Measurements from ENCODE around the gene NKAIN4.

Gene NKAIN4

GRCh38 chr20:63273059-63273579 is 18.9 kb upstream of the NKAIN4 start:
- DNase-seq: no peak

DNA sequence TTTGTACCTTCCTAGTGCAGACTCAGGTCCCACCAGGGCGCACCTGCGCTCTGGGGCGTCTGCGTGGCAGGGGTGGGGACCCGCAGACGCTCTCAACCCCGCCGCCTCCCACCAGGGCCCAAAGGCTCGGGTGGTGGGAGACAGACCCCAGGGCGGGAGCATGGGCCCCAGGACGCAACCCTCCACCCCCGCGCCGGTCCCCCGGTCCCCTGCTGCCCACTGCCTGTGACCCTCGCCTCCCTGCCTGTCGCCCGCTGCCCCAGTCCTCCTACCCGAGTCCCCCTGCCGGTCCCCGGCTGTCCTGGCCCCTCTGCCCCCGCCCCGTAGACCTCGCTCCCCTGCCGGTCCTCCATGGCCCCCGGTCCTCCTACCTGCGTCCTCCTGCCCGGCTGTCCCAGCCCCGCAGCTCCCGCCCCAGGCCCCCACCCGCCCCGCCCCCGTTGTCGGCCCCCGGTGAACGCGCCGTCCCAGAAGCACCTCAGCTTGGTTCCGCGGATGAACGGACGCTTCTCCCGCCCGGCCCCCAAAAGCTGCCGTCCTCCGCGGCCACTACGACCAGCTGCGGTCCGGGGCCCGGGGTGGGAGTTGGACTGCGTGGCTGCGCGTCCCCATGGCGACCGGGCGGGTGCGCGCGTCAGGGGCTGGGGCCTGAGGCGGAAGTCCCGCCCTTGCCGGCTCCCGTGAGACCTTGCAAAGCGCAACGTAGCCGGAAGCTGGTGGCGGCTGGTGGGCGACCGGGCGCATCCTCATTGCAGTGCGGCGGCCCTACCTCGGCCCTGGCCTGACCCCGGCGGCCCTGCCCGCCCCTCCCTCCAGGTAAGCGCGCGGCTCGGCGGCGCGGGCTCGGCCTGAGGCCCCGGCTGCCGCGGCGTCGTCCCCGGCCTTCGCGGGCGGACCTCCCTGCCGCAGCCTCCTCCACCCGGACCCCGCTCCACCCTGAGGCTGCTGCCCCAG is 18.1 kb upstream of the NKAIN4 start, which contains the start of gene ARFGAP1:
Gene ARFGAP1 (plus strand): TSS at position 709 of the 954 bp plus-strand sequence. CDS start 2,768 bp downstream, outside the sequence.
- peak; percentile 79 for DNase-seq

GRCh38 chr20:63270606-63271325 is 16.5 kb upstream of the NKAIN4 start:
- no peak for DNase-seq

GRCh38 chr20:63269724-63270123 is 15.5 kb upstream of the NKAIN4 start:
- DNase-seq: no peak

DNA sequence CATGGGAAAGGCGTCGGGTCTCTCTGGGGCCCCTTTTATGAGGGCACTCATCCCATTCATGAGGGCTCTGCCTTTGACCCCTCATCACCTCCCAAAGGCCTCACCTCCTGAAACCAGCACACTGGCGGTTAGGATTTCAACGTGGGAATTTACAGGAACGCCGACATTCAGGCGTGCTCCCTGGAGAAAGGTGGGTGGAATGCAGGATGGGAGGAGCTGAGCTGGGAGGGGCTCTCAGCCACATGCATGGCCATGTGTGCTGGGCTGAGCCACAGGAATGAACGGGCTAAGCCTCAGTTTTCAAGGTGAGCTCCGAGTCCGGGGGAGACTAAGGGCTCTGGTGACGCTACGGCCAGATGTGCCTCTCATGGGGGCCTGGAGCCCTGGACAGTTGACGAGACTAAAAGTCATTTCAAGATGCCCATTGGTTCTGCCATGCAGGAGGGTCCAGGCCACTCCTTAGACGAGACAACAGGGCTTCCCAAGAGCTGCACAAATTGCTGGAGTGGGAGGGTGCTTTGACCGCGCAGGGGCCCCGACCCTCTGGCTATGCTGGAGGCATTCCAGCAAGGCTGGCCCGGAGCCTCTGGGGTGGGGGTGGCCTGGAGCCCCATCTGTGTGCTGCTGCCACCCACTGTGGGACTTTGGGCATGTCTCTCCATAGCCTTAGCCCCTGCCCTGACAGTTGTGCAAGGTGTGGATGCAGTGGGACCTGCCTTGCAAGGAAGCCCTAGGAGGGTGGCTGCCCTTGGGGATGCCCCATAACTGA is 14.6 kb upstream of the NKAIN4 start:
- no peak for DNase-seq

- DNase-seq: no peak
These were observed 14.0 kb upstream of the NKAIN4 start for GRCh38 chr20:63268256-63268655.

- no peak for DNase-seq
These were observed 13.4 kb upstream of the NKAIN4 start for GRCh38 chr20:63267691-63268090.

GRCh38 chr20:63265891-63266515 is 11.7 kb upstream of the NKAIN4 start:
- DNase-seq: no peak

- no peak for DNase-seq
These were observed 10.3 kb upstream of the NKAIN4 start for GRCh38 chr20:63264519-63264918.

DNA sequence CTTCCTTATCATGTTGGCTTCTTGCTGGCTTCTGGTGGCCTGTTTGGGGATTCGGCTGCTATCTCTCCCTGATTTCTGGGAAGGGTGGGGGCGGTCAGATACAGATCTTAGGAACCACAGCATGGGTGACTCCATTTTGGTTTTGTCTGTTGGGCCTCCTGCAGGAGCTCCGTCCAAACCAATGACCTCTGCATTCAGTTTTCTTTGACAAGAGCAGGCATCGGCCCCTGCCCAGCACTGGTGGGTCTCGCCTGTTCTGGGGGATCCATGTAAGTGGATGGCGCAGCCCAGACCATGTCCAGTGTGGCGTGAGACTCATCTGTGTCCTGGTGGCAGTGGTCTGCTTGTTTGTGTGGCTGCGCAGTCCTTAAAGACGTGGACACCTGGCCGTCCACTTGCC is 9.7 kb upstream of the NKAIN4 start:
- DNase-seq: no peak

DNA sequence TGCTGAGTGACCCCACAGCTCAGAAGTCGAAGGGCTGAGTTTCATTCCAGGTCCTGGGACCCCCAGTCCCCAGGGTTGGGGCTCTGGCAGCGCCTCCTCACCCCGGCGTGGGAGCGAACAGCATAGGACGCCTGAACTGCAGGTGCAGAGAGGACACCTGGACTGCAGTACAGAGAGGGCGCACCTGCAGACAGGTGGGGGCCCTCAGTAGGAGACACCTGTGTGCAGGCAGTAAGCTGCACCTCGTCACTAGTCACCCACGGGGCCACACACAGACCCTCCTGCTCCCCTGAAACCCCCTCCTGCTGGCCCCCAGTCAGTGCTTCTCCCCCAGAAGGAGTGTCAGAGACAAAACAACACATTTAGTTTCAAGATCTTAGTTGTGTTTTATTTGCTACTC is 8.6 kb upstream of the NKAIN4 start:
- no peak for DNase-seq

GRCh38 chr20:63261795-63262528 is 7.7 kb upstream of the NKAIN4 start:
- DNase-seq: no peak

DNA sequence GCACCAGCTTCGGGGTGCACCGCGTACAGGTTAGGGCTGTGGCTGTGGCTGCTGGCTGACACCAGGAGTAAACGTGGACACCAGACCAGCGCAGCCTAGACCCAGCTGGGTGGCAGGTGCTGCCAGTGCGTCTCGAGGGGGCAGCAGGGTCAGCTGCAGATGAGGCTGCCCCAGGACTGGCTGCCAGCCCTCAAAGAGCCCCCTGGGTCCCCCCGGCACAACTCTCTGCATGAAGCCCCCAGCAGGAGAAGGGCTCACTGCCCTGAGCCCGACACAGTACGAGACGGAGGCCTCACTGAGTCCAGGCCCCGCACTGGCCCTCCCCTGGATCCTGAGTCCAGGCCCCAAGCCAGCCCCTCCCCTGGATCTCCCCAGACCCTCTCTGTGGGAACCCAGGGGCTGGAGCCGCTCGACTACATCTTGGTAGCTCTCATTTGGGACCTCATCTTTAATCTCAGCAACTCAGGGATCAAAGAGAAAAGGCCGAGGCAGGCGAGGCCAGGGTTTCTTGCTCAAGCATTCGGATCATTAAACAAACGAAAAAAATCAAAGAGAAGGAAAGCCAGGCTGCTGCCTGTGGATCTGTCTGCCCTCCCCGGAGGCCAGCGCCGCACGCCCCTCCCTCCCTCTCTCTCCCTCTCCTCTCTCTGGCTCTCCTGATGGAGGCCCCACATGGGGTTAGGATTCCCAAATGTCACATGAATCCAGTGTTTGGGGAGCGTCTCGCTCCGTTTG is 7.0 kb upstream of the NKAIN4 start:
- no peak for DNase-seq

GRCh38 chr20:63260521-63260920 is 6.3 kb upstream of the NKAIN4 start:
- no peak for DNase-seq

DNA sequence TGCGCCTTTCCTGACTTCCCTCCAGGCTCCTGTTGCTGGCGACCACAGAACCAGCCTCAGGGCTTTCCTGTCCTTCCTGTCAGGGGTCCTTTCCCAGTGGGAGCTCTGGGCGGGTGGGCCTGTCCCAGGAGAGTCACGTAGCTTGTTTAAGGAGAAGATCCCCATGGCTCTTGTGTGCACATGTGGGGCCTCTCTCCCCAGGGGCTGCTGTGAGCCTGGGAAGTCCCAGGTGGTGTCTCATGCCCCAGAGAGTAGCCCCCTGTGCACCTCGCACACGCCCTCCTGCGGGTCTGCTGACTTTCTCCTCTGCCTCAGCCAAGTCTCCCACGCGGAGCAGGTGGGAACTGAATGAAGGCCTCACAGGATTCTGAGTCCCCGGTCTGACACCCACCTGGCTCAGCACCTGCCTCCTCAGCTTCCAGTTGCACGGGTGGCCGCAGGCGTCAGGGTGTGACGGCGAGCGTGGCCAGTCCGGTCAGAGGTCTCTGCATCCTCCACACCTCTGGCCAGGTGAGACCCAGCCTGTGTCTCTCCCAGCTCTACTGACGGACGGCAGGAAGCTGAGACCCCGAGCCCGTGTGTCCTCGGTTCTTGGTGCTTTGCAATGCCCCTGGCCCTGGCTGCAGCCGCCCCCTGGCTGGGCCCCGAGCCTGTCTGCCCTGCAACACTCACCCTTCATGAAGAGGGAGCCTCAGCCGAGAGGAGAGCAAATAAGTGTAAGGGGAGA is 5.6 kb upstream of the NKAIN4 start:
- DNase-seq: no peak

DNA sequence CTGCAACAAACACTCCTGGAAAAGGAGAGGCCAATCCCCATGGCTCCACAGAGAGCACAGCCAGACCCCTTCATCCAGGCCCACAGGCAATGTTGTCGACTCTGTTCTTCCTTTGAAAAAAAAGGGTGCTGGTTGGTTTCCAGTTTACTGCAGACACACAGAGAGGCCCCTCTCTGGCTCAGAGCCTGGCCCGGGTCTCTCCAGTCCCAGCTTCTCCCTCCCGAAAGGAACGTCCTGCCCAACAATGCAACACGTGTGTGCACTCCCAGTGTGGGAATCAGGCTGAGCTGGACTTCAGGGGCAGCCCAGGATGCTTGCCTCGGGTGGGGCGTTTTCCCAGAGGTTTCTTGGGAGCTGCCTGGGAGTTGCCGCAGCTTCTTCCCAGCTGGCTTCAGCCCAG is 4.5 kb upstream of the NKAIN4 start:
- DNase-seq: no peak

DNA sequence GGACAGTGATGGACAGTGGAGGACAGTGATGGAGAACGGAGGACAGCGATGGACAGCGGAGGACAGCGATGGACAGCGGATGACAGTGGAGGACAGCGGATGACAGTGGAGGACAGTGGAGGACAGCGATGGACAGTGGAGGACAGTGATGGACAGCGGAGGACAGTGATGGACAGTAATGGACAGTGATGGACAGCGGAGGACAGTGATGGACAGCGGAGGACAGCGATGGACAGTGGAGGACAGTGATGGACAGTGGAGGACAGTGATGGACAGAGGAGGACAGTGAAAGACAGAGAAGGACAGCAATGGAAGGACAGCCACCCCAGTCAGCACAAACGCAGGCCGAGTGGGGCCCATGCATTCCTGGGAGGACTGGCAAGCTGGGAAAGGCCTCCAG is 3.4 kb upstream of the NKAIN4 start:
- no peak for DNase-seq

GRCh38 chr20:63256954-63257353 is 2.7 kb upstream of the NKAIN4 start:
- no peak for DNase-seq

DNA sequence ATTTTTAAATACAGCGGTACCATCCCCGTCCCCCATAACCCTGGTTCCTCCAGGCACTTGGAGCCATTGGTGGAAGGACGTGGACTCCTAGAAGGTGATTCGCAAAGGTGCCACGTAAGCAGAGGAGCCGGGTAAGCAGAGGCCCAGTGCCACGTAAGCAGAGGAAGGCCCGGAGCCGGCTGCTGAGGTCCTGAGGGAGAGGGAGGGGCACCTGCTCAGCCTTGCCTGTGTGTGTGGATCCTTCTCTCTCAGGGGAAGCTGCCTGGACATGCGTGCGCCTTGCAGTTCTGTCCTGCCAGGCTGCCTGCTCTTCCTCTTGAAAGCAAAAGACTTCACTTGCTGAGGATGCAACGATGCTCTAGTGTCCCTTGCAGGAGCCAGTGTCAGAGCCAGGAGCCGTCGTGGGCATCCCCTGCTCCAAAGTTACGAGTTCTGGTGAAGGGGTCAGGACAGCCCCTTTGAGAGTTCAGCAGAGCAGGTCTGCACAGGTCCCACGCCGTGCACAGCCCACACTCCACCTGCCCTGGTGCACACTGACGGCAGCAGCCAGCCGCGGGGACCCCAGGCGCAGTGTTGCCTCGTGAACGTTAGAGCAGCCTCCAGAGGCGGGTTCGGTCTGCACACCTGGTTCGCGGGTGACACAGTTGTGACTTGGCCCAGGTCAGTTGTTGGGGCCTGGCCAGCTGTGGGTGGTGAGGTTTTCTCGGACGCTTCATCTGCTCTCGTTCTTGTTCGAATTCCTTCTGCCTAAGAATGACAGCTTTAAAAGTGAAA is 1.9 kb upstream of the NKAIN4 start:
- DNase-seq: peak; percentile 47
